ENCODE measurements around the gene NBEA. TPM values are rescaled to one million over a fixed set of nuclear protein-coding genes. Genes with fewer than 3 reads are reported as not detected.
"Not testable (repeated sequence)": the region's sequence is repeated elsewhere in the genome, so short reads cannot be mapped to it uniquely, and the experiment has no call there.

Gene NBEA
- total RNA-seq, 3 donors from 2014 or later = 3.5 to 27.2 (median 5.2) TPM

DNA sequence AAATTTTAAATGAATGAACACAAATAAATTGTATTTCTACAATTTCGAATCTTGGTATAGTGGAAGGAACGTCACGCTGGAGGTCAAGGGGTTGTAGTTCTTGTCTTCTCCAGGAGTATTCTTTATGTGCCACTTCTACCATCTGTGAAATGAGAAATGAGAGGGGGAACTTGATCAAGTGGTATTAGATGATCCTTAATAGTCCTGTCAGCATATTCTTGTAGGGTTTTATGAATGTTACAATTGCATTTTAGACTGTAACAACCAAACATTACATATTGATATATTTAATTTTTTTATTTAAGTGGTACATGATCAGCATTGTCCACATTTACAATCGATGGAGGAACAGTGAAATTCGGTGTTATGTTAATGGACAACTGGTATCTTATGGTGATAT is 113.6 kb downstream of the NBEA start:
- Histone ChIP-seq H3K9me3 (no peaks in the 10 kb centered on the region), H3K4me3 (no peak overlapping the region), H3K36me3 (ENCODE audit: low read depth) (no peaks in the 10 kb centered on the region), H3K4me1 (ENCODE audit: low read depth) (no peaks in the 10 kb centered on the region)
- intact Hi-C loops (cut with DNase I, micrococcal nuclease) = no loop called here
- DNase-seq (no peak), ATAC-seq (no peak)
- TF ChIP-seq, protein P1, sequence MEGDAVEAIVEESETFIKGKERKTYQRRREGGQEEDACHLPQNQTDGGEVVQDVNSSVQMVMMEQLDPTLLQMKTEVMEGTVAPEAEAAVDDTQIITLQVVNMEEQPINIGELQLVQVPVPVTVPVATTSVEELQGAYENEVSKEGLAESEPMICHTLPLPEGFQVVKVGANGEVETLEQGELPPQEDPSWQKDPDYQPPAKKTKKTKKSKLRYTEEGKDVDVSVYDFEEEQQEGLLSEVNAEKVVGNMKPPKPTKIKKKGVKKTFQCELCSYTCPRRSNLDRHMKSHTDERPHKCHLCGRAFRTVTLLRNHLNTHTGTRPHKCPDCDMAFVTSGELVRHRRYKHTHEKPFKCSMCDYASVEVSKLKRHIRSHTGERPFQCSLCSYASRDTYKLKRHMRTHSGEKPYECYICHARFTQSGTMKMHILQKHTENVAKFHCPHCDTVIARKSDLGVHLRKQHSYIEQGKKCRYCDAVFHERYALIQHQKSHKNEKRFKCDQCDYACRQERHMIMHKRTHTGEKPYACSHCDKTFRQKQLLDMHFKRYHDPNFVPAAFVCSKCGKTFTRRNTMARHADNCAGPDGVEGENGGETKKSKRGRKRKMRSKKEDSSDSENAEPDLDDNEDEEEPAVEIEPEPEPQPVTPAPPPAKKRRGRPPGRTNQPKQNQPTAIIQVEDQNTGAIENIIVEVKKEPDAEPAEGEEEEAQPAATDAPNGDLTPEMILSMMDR (IDR thresholded peaks at IDR 0.05) = no peak

DNA sequence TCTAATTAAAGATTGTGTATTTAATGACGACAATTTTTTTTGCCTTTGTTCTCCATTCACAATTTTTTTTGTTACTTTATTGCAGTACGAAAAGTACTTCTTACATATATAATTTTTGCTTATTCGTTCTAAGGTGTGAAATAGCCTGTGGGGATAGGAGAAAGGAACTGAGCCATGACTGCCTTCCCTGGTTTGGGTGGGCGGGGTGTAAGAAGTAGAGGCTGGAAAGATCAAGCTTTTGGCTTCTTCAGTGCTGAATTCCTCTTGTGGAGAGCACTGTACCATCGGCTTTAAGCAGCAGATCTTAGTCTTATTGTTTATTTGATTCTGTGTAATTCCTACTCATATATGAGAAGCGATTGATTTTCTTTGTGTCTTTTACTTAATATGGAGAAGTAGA is 115.8 kb downstream of the NBEA start:
- ATAC-seq (no peak), DNase-seq (no peak)
- intact Hi-C loops (cut with DNase I, micrococcal nuclease) = no loop called here
- no peak overlapping the region for H3K4me3 ChIP-seq
- no peaks in the 10 kb centered on the region for H3K36me3 ChIP-seq (ENCODE audit: low read depth)
- H3K9me3 ChIP-seq = no peaks in the 10 kb centered on the region
- no peaks in the 10 kb centered on the region for H3K4me1 ChIP-seq (ENCODE audit: low read depth)
- TF ChIP-seq, protein P1 (IDR thresholded peaks at IDR 0.05) = no peak

DNA sequence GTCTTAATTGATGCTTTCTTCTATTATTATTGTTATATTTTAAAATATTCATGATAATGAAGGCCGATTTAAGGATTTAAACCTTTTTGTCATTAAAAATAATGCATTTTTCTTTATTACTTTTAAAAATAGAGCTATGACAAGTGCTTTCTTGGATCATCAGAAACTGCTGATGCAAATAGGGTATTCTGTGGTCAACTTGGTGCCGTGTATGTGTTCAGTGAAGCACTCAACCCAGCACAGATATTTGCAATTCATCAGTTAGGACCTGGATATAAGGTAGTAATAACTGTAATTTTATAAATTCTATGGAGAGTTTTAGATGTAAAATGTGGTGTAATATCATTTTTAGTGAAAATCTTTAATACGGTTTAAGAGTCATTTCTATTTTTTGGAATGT is 116.5 kb downstream of the NBEA start:
- H3K36me3 ChIP-seq (ENCODE audit: low read depth); H3K4me1 ChIP-seq (ENCODE audit: low read depth); ATAC-seq; H3K9me3 ChIP-seq; H3K4me3 ChIP-seq; intact Hi-C loops (cut with DNase I, micrococcal nuclease); DNase-seq: not testable (repeated sequence)

DNA sequence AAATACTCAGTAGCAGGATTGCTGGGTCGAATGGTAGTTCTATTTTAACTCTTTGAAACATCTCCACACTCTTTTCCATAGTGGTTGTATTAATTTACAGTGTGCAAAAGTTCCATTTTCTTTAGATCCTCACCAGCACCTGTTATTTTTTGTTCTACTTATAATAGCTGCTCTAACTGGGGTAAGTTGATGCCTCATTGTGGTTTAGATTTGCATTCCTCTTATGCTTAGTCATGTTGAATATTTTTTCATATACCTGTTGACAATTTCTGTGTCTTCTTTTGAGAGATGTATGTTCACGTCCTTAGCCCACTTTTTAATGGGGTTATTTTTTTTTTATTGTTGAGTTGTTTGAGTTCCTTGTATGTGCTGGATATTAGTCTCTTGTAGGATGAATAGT is 144.6 kb downstream of the NBEA start:
- H3K36me3 ChIP-seq (ENCODE audit: low read depth) = no peaks in the 10 kb centered on the region
- H3K9me3 ChIP-seq = no peaks in the 10 kb centered on the region
- no peak overlapping the region for H3K4me3 ChIP-seq
- ATAC-seq = no peak
- H3K4me1 ChIP-seq (ENCODE audit: low read depth) = no peaks in the 10 kb centered on the region
- no peak for DNase-seq
- intact Hi-C loops (cut with DNase I, micrococcal nuclease) = no loop called here
- TF ChIP-seq, protein P1 (IDR thresholded peaks at IDR 0.05) = no peak

DNA sequence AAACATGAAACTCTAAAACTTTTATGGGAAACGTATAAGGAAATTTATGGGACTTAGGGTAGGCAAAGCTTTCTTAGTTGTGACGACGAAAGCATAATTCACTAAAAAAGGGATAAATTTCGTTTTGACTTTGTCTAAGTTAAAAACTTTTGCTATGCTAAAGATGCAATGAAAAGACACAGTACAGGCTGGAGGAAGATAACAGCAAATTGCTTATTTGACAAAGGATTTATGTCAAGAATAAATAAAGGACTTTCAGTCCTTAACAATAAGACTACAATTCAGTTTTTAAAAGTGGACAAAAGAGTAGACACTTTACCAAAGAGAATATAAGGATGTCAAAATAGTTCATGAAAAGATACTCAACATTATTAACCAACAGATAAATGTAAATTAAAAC is 150.2 kb downstream of the NBEA start:
- no peak for ATAC-seq

DNA sequence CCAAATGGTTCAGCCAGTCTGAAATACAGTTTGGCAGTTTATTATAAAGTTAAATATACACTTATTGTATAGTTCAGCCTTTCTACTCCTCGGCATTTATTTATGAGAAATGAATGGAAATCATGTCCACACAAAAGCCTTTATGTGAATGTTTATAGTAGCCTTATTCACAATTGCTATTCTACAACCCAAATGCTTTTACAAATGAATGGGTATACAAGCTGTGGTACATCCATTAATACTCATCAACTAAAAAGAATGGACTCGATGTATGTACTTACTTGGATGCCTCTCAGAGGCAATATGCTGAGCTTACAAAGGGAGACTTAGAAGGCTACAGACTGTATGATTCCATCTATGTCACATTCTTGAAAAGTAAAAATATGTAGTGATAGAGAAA is 150.7 kb downstream of the NBEA start:
- H3K9me3 ChIP-seq = no peaks in the 10 kb centered on the region
- no peaks in the 10 kb centered on the region for H3K36me3 ChIP-seq (ENCODE audit: low read depth)
- DNase-seq (no peak), ATAC-seq (no peak)
- TF ChIP-seq, protein P1 (IDR thresholded peaks at IDR 0.05) = no peak
- H3K4me3 ChIP-seq = no peak overlapping the region
- H3K4me1 ChIP-seq (ENCODE audit: low read depth) = no peaks in the 10 kb centered on the region
- intact Hi-C loops (cut with DNase I, micrococcal nuclease) = no loop called here

More for the DNA sequence above, 150.2 kb downstream of the NBEA start:
- Histone ChIP-seq H3K4me1 (ENCODE audit: low read depth) (no peaks in the 10 kb centered on the region), H3K9me3 (no peaks in the 10 kb centered on the region), H3K36me3 (ENCODE audit: low read depth) (no peaks in the 10 kb centered on the region), H3K4me3 (no peak overlapping the region)
- DNase-seq = no peak
- intact Hi-C loops (cut with DNase I, micrococcal nuclease) = no loop called here
- TF ChIP-seq, protein P1 (IDR thresholded peaks at IDR 0.05) = no peak
